GM18502 (cell line): ENCODE data around the gene TMEM169.
A peak's percentile ranks its signal among the peaks of the same experiment; 100 is the strongest.

ENCODE experiments used
- ATAC-seq: cut with Tn5 transposase; IDR thresholded peaks from one replicate; pipeline ENCODE4 v1.9.1; 2021; ENCODE audit warnings: mild to moderate bottlenecking; ENCODE audit not compliant: unreplicated experiment, poor library complexity

Gene TMEM169

GRCh38 chr2:216101109-216101508 is 19.4 kb downstream of the TMEM169 start:
- no peak for ATAC-seq

GRCh38 chr2:216103213-216103612 is 21.5 kb downstream of the TMEM169 start:
- no peak for ATAC-seq

- ATAC-seq = no peak
Measured at GRCh38 chr2:216104691-216105090, 23.0 kb downstream of the TMEM169 start.

DNA sequence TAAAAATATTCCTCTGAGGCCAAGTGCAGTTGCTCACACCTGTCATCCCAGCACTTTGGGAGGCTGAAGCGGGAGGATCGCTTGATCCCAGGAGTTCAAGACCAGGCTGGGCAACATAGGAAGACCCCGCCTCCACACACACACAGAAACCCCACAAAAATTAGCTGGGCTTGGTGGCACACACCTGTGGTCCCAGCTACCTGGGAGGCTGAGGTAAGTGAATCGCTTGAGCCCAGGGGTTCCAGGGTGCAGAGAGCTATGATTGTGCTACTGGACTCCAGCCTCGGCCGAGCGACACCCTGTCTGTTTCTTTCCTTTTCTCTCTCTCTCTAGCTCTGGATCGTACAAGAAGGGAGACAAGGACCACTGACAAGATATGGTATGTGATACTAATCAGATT is 25.6 kb downstream of the TMEM169 start:
- no peak for ATAC-seq

GRCh38 chr2:216107760-216108159 is 26.0 kb downstream of the TMEM169 start:
- ATAC-seq = no peak

- ATAC-seq = no peak
Measured at GRCh38 chr2:216108310-216108966, 26.7 kb downstream of the TMEM169 start.

- peak; percentile 52 for ATAC-seq
Measured at GRCh38 chr2:216108967-216109921, 27.5 kb downstream of the TMEM169 start, which contains the start of gene XRCC5. TSS of gene XRCC5 (plus strand) at chr2:216109348. CDS start at chr2:216109437, 89 bp downstream.

DNA sequence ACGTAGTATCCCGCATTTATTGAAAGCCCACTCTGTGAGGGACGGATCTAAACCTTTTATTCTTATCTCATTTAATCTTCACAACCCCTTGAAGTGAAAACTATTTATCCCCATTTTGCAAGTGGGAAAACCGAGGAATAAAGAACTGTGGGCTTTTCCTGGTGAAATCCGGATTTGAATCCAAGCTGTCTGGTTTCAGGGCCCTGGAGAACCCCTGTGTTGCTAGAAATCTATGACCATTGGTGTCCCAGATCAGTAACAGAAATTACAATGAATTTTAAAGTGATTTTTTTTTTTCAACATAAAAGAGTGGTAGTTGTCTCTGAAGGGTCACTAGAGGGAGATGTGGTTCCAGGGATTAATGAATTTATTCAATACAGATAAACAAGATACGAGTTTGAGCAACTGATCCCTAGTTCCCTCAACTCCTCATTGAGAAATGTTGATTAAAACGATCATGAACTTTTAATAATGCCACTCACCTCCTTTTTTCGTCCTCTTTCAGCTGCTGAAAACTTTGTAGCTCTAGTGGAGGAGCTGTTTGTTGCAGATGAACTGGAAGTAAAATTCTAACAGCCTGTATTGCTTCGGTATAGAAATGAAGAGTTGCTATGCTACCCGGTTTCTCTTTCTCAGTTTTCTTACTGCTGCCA is 28.4 kb downstream of the TMEM169 start:
- ATAC-seq = no peak

GRCh38 chr2:216110620-216111019 is 28.9 kb downstream of the TMEM169 start:
- ATAC-seq = no peak

- no peak for ATAC-seq
Measured at GRCh38 chr2:216111122-216111521, 29.4 kb downstream of the TMEM169 start.

DNA sequence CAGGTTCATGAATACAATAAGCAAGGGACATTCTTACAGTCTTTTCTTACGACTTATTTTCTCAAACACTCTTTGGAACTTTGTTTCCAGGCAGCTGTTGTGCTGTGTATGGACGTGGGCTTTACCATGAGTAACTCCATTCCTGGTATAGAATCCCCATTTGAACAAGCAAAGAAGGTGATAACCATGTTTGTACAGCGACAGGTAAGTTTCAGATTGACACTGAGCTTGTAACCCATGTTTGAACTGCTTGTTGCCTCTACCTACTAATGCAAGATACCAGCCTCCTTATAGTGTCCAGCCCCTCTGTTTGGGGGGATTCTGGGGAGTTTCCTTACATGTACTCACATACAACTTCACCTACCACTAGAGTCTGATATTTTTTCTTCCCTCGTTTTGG is 31.2 kb downstream of the TMEM169 start:
- ATAC-seq = no peak

DNA sequence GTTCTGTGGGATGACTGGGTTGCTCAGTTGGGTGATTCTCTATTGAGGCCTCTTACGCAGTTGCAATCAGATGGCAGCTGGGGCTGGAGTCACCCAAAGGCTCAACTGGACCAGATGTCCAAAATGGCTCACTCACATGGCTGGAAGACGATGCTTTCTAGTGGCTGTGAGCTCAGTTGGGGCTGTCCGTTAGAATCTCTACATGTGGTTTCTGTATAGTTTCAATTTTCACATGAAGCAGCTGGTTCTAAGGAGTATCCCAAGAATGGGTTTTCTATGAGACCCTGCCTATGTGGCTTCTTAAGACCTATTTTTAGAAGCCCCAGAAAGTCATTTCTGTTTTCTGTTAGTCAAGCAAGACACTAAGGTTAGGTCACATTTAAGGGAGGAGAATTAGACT is 31.9 kb downstream of the TMEM169 start:
- peak; percentile 69 for ATAC-seq

GRCh38 chr2:216114382-216114713 is 32.6 kb downstream of the TMEM169 start:
- ATAC-seq = no peak

GRCh38 chr2:216114714-216115531 is 33.2 kb downstream of the TMEM169 start:
- peak; percentile 54 for ATAC-seq

- ATAC-seq = no peak
Measured at GRCh38 chr2:216116418-216116817, 34.7 kb downstream of the TMEM169 start.

- no peak for ATAC-seq
Measured at GRCh38 chr2:216117561-216118340, 36.0 kb downstream of the TMEM169 start.

DNA sequence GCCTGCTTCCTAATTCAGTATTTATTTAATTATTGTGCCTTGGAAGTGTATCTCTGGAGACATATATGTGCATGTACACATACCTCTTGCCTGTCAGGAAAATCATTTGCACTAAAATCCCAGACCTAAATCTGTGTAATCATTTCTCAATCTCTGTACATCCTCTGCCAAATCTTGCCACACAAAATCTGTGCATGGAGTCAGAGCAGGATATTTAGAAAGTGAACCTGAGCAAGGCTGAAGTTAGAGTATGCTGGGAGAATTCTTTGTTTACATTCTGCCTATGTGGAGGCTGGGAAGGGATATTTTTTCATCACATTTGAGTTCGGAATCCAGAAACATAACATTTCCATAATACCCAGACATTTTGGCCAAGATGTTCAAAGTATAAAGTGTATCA is 36.8 kb downstream of the TMEM169 start:
- ATAC-seq = no peak

GRCh38 chr2:216119146-216119545 is 37.4 kb downstream of the TMEM169 start:
- ATAC-seq = no peak

- ATAC-seq = no peak
Measured at GRCh38 chr2:216119986-216120385, 38.3 kb downstream of the TMEM169 start.
